GM19455 (cell line): ENCODE measurements around the gene TAF12.
"Not testable (repeated sequence)": the region's sequence is repeated elsewhere in the genome, so short reads cannot be mapped to it uniquely, and the experiment has no call there.

Experiments used
- ATAC-seq: cut with Tn5 transposase; IDR thresholded peaks from one replicate; pipeline ENCODE4 v1.9.1; 2021; ENCODE audit not compliant: unreplicated experiment

The TAF12 gene

DNA sequence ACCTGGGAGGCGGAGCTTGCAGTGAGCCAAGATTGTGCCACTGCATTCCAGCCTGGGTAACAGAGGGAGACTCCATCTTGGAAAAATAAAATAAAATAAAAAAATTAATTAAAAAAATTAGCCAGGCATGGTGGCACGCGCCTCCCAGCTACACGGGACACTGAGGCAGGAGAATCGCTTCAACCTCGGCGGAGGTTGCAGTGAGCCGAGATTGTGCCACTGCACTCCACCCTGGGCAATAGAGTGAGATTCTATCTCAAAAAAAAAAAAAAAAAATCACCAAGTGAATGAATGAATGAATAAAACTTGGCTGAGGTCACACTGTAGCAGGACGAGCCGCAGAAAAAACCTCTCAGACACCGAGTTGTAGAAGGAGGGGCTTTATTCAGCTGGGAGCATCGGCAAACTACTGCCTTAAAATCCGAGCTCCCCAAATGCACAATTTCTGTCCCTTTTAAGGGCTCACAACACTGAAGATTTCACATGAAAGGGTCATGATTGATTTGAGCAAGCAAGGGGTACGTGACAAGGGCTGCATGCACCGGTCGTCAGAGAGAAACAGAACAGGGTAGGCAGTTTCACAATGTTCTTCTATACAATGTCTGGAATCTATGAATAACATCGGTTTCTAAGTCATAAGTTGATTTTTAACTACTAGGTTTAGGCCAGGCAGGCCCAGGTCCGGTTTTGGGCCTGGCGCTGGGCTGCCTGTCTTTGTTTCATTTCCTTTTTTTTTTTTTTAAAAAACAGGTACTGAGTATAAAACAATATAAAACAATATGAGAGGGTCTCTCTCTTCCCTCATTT lies 56.1 kb downstream of the TAF12 start:
- ATAC-seq = not testable (repeated sequence)

GRCh38 chr1:28582248-28582615 lies 60.6 kb downstream of the TAF12 start:
- no peak for ATAC-seq

DNA sequence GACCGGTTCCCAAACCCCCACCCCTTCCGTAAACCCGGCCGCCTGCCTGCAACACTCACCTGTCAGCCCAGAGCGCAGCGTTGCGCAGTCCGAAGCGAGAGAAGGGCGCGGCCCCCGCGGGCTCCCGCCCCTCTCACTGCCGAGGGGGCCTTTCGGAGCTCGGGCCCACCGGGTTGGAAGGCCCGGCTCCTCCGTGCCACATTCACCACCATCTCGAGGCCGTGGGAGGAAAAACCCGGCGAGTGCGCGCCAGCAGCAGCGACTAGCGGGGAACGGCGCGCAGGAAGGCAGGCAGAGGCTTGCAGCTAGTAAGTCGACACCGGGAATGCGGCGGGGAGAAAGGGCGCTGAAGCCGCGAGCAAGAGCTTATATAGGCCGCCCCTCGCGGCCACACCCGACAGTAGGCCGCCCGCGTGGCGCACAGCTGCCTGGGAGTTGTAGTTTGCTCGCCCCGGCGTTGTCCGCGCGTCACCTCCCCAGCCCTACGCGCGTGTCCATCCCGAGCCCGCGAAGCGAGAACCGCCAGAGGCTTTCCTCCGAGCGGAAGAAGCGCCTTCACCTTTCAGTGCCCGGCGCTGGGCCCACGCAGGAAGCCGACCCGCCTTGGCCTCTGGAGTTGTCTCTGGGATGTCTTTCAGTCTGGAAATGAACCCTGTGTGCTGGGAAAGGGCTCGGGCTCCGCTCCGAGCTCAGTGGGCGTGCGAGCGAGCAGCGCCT lies 61.2 kb downstream of the TAF12 start:
- ATAC-seq = peak; percentile 84

DNA sequence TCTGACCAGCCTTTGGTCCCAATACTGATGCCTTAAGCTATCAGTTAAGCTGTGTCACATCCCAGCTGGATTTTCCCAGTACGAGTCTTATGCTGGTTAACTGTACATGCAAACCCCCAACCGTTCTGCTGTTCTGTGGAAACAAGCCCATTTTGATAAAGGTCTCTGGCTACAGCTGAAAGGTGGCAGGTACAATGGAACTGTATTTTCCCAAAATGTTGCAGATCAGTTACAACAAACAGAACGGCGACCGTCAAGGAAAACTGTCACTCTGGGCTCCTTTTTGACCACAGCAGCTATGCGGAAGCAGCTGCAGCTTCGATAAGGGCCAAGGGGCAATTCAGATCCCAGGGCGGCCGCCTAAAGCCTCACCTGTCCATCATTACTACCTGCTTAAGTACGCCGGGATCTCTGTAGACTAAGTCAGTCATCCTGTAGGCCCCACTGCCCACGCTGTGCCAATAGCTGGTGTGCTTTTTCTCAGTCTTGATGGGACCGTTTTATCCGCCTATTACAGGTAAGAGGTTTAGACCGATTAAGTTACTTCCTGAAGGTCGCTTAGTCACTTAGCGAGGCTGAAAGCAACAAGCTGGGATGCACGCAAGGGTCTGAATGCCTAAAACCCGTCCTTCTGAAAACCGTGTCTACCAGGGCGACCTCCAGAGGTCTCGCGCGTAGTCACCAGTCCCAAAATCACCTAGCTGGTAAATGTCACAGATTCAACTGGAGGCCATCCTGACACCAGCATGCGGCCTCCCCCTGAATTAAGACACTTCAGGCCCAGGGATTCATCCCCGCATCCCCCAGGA lies 61.9 kb downstream of the TAF12 start:
- peak; percentile 17 for ATAC-seq

GRCh38 chr1:28579401-28579800 lies 63.5 kb downstream of the TAF12 start:
- no peak for ATAC-seq

- ATAC-seq = no peak
Observed at GRCh38 chr1:28578696-28579218, 64.1 kb downstream of the TAF12 start.

DNA sequence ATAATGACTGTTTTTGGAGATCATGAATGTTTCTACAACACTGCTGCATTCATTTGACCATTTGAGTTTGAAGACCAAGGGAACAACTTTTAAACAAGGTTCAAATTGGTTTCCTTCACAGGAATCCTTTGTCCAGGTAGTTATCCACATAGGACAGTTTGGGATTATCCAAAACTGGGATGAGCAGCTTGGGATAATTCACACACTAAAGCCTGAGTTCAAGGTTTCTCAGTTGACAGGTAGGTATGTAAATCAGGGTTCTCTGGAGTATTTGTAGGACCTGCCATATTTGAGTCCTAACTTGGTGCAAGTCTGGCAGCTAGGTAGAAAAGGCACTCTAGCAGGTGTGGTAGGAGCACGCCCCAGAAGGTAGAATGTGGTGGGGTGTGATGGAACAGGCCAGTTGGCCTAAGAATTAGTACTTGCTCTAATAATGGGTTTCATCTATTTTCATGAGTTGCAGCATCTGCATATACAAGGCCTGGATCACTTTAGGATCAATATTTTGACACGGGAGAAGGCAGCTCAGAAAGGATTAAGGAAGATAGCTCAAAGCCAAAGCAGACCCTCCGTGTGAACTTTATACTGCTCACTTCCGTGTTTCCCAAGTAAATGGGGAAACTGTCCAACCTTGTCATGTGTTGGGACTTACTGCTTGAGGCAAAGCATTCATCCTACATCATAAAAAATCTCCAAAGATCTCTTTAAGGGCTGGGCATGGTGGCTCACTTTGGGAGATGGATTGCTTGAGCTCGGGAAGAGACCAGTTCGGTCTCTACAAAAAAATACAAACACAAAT lies 64.9 kb downstream of the TAF12 start:
- no peak for ATAC-seq

GRCh38 chr1:28577052-28577678 lies 65.7 kb downstream of the TAF12 start:
- ATAC-seq = no peak

- no peak for ATAC-seq
Observed at GRCh38 chr1:28573564-28573963, 69.3 kb downstream of the TAF12 start.

GRCh38 chr1:28572891-28573290 lies 70.0 kb downstream of the TAF12 start:
- ATAC-seq = not testable (repeated sequence)

DNA sequence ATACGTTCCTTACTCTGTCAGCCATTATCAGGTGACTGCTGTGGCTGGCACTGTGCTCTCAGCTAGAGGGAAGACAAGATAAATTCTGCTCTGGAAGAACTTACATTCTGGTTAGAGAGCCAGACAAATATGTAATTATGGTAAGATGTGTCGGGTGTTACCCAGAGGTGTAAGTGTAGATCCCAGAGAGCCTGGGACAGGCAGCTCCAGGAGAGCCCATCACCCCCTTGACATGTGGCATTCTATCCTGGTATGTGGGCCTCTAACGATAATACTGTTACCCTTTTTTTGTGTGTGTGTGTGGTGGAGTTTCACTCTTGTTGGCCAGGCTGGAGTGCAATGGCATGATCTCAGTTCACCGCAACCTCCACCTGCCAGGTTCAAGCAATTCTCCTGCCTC lies 71.0 kb downstream of the TAF12 start:
- no peak for ATAC-seq

DNA sequence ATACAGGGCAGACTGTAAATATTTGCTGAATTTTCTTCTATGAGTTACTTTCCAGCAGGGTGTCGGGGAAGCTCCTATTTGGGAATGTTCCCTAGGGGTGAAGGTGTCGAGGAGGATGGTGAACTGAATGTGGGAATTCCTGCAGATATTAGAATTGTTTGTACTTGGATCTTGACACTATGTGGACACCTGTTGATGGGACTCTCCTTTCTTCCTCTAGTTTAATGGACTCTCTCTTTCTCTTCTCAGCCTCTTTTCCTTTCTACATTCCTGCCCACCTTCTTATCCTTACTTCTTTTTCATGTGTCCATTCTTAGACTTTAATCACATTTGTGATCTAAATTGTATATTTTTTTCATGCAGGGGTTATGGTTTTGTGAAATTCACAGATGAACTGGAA lies 75.9 kb downstream of the TAF12 start:
- no peak for ATAC-seq

GRCh38 chr1:28565726-28566125 lies 77.1 kb downstream of the TAF12 start:
- ATAC-seq = no peak

- no peak for ATAC-seq
Observed at GRCh38 chr1:28565040-28565439, 77.8 kb downstream of the TAF12 start.

- no peak for ATAC-seq
Observed at GRCh38 chr1:28564310-28564709, 78.6 kb downstream of the TAF12 start.

- ATAC-seq = no peak
Observed at GRCh38 chr1:28560886-28561285, 82.0 kb downstream of the TAF12 start.
